ENCODE results near the gene KCTD17. TPM values are rescaled to one million over a fixed set of nuclear protein-coding genes. Genes with fewer than 3 reads are reported as not detected.

Gene KCTD17
- polyA plus RNA-seq, 3 donors: 8.4 to 40.0 (median 9.0) TPM

DNA sequence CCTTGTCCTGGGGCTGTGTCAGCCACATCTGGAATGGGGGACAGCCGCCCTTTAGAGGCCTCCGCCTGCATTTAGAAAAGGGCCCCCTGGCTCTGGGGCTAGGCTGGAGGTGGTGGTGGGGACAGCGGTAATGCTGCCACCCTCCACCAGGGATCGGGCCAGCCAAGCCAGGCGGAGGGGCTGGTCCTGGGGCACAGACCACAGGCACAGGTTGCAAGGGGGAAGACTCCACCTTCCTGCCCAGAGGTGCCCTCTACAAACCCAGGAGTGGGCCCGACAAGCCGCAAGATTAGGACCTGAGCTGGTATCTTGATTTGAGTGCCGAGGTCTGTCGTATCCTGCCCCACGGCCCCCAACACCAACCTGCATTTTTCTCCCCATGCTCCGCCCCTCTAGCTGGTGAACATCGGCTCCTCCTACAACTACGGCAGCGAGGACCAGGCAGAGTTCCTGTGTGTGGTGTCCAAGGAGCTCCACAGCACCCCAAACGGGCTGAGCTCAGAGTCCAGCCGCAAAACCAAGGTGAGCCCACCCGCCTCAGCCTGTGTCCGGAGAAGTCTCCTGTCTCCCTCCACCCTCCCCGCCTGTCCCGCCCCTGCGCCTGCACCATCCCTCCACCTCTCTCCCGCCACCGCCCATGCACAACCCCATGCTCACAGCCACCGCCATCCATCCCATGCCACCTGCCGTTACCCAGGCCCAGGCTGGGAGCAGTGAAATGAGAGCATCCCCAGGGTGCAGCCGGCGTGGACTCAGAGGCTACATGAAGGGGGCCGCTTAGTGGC lies 7.6 kb downstream of the KCTD17 start:
- Histone ChIP-seq H3K9me3 (replicated peaks in 1 of 2; ENCODE audit: control insufficient read depth in 1 of 2, insufficient read depth in 1 of 2, low read length in 2 of 2) (no peaks in the 10 kb centered on the region), H3K4me2 (replicated peaks; ENCODE audit: extremely low read depth, low read length, poor library complexity, severe bottlenecking) (no peak overlapping the region), H3K4me1 (ENCODE audit: control insufficient read depth in 1 of 2, insufficient read depth in 2 of 2, low read length in 2 of 2) (no peaks in the 10 kb centered on the region), H3K79me2 (ENCODE audit: insufficient read depth, low read length) (no peaks in the 10 kb centered on the region), H3K4me3 (replicated peaks in 1 of 3; ENCODE audit: low read depth in 2 of 3, low read length in 3 of 3) (no peak overlapping the region), H3K36me3 (replicated peaks in 1 of 2; ENCODE audit: control insufficient read depth in 1 of 2, insufficient read depth in 2 of 2, low read length in 2 of 2) (peaks cover 27 to 59% of the 10 kb centered on the region in 2 donors), H2AFZ (ENCODE audit: insufficient read depth, low read depth, low read length, poor library complexity, severe bottlenecking) (no peak overlapping the region), H4K20me1 (ENCODE audit: insufficient read depth, low read length) (no peaks in the 10 kb centered on the region), H3K27ac (ENCODE audit: low read depth in 1 of 2, low read length in 2 of 2) (no peak overlapping the region), H3K27me3 (ENCODE audit: control insufficient read depth in 2 of 2, insufficient read depth in 2 of 2, low read length in 2 of 2) (no peaks in the 10 kb centered on the region), H3K9ac (ENCODE audit: insufficient read depth, low read length, poor library complexity, severe bottlenecking) (no peak overlapping the region)
- no peaks in the 10 kb centered on the region for H3K9me3 Mint-ChIP-seq
- H3K27ac Mint-ChIP-seq: no peak overlapping the region
- intact Hi-C loops (cut with micrococcal nuclease): no loop called here
- no peaks in the 10 kb centered on the region for H3K4me1 Mint-ChIP-seq
- peaks cover 0 to 7% (median 4%) of the 10 kb centered on the region in 3 donors for H3K27me3 Mint-ChIP-seq (ENCODE audit: low read depth in 3 of 3)
- TF ChIP-seq CTCF (IDR thresholded peaks at IDR 0.05): no peak
- no peak for DNase-seq
- H3K36me3 Mint-ChIP-seq: peaks cover 39 to 47% of the 10 kb centered on the region in 2 donors
- H3K4me3 Mint-ChIP-seq: no peak overlapping the region
- 97% methylated on average over 25 of the region's 28 CpGs for WGBS (ENCODE audit: insufficient coverage)

GRCh38 chr22:37059876-37060449 lies 8.4 kb downstream of the KCTD17 start:
- no peak overlapping the region for H3K27ac Mint-ChIP-seq
- WGBS (ENCODE audit: insufficient coverage): 97% methylated on average over 7 of the region's 9 CpGs

More at GRCh38 chr22:37059876-37060449, 8.4 kb downstream of the KCTD17 start:
- no peak for TF ChIP-seq CTCF (IDR thresholded peaks at IDR 0.05)
- Mint-ChIP-seq H3K36me3 (peaks cover 34 to 49% of the 10 kb centered on the region in 2 donors), H3K4me1 (no peaks in the 10 kb centered on the region), H3K27me3 (ENCODE audit: low read depth in 3 of 3) (peaks cover 1 to 7% (median 4%) of the 10 kb centered on the region in 3 donors), H3K4me3 (no peak overlapping the region), H3K9me3 (no peaks in the 10 kb centered on the region)
- no peak for DNase-seq
- H2AFZ ChIP-seq (ENCODE audit: insufficient read depth, low read depth, low read length, poor library complexity, severe bottlenecking): no peak overlapping the region
- no peaks in the 10 kb centered on the region for H4K20me1 ChIP-seq (ENCODE audit: insufficient read depth, low read length)
- no peak overlapping the region for H3K9ac ChIP-seq (ENCODE audit: insufficient read depth, low read length, poor library complexity, severe bottlenecking)
- no peak overlapping the region for H3K4me3 ChIP-seq (replicated peaks in 1 of 3; ENCODE audit: low read depth in 2 of 3, low read length in 3 of 3)
- H3K36me3 ChIP-seq (replicated peaks in 1 of 2; ENCODE audit: control insufficient read depth in 1 of 2, insufficient read depth in 2 of 2, low read length in 2 of 2): peaks cover 27 to 50% of the 10 kb centered on the region in 2 donors
- no peaks in the 10 kb centered on the region for H3K4me1 ChIP-seq (ENCODE audit: control insufficient read depth in 1 of 2, insufficient read depth in 2 of 2, low read length in 2 of 2)
- no peaks in the 10 kb centered on the region for H3K79me2 ChIP-seq (ENCODE audit: insufficient read depth, low read length)
- H3K4me2 ChIP-seq (replicated peaks; ENCODE audit: extremely low read depth, low read length, poor library complexity, severe bottlenecking): no peak overlapping the region
- no peak overlapping the region for H3K27ac ChIP-seq (ENCODE audit: low read depth in 1 of 2, low read length in 2 of 2)
- intact Hi-C loops (cut with micrococcal nuclease): no loop called here
- no peaks in the 10 kb centered on the region for H3K9me3 ChIP-seq (replicated peaks in 1 of 2; ENCODE audit: control insufficient read depth in 1 of 2, insufficient read depth in 1 of 2, low read length in 2 of 2)
- H3K27me3 ChIP-seq (ENCODE audit: control insufficient read depth in 2 of 2, insufficient read depth in 2 of 2, low read length in 2 of 2): no peaks in the 10 kb centered on the region
